HG03520 (cell line): ENCODE results near the gene PARVA.
"Not testable (repeated sequence)": the region's sequence is repeated elsewhere in the genome, so short reads cannot be mapped to it uniquely, and the experiment has no call there.

Experiments used
- ATAC-seq: cut with Tn5 transposase; IDR thresholded peaks from one replicate; pipeline ENCODE4 v1.9.1; 2021; ENCODE audit warnings: mild to moderate bottlenecking, moderate library complexity; ENCODE audit not compliant: unreplicated experiment

The PARVA gene

GRCh38 chr11:12496181-12497025 lies 119.0 kb downstream of the PARVA start:
- ATAC-seq, result no peak

DNA sequence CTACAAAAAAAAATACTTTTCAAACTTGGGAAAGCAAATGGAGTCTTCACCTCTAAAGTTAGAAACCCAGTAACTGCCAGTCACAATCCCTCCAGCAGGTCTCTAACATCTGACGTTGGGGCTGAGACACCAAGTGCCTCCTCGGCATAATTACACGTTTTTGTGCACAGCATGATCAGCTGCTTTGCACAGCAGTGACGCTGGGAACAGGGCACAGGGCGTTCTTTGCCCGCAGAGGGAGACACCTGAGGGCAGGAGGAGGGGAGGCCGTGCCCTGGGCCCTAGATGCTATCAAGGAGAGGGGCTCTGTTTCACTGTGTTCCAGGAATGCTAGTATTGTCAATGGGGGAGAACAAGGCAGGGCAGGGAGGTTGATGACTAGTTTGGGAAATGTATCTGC lies 120.1 kb downstream of the PARVA start:
- ATAC-seq, result no peak

GRCh38 chr11:12499071-12499470 lies 121.7 kb downstream of the PARVA start:
- ATAC-seq, result no peak

DNA sequence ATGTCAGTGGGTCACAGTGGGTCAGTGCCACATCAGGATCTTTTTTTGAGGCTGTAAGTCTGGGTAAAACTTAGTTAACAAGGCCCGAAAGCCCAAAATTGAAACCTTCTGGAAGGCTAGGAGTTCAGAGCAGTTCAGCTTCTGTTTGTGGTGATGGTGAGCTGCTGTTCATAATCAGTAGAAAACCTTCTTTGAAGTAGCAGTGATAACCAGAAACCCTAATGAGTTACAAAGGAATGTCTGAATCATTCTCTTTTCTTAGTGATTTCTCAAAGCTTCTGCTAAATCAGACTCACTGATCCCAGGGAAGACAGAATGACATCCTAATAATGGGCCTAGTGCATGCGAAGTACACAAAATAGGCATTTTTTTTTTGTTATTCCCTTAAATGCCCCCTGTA lies 124.7 kb downstream of the PARVA start:
- ATAC-seq, result no peak

DNA sequence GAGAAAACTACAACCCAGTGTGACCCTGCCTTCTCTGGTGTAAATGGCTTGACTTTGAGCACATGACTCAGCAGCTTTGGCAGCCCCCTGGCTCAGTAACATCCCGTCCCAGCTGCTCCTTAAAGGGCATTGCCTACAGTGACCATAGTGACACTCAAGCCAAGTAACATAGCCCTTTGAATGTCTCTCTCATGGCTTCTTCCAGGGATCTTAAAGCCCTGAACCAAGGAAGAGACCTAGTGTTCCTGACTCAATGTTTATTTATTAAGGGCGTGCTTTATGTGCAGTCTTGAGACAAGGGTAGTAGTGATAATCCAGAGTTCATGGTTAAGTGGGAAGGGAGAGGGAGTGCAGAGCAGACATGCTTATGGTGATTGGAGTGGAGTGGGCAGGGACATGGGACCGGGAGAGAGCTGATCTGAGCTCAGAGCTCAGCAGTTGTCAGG lies 125.7 kb downstream of the PARVA start:
- no peak for ATAC-seq

DNA sequence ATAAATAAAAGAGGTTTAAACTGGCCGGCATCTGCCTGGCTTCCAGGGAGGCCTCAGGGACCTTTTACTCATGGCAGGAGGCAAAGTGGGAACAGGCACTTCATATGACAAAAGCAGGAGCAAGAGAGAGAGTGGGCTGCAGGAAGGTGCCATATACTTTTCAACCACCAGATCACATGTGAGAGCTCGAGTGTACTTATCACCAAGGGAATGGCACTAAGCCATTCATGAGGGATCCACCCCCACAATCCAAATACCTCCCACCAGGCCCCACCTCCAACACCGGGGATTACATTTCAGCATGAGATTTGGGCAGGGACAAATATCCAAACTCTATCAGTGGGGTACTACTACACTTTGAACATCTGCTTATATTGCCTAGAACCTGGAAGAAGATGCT lies 126.5 kb downstream of the PARVA start:
- no peak for ATAC-seq

GRCh38 chr11:12505183-12505582 lies 127.8 kb downstream of the PARVA start:
- no peak for ATAC-seq

- no peak for ATAC-seq
Measured at GRCh38 chr11:12506404-12506921, 129.1 kb downstream of the PARVA start.

GRCh38 chr11:12507391-12507790 lies 130.0 kb downstream of the PARVA start:
- no peak for ATAC-seq

- no peak for ATAC-seq
Measured at GRCh38 chr11:12508151-12508751, 130.9 kb downstream of the PARVA start.

DNA sequence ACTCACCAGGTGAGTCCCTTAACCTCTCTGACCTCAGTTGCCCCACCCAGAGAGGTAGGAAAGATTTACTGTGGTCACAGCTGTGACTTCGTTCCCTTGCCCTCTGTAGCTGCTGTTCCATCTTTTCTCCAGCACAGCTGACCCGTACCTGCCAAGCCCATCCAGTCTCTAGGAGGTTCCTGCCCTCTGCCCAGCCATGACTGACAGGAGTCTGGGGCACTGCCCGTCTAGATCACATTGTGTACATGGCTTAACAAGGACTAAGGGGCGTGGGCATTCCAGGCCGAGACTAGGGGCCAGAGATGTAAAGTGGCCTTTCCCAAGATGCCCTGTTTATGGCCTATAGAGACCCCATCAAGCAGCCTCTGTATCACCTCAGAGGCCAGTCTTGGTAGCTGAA lies 132.0 kb downstream of the PARVA start:
- no peak for ATAC-seq

DNA sequence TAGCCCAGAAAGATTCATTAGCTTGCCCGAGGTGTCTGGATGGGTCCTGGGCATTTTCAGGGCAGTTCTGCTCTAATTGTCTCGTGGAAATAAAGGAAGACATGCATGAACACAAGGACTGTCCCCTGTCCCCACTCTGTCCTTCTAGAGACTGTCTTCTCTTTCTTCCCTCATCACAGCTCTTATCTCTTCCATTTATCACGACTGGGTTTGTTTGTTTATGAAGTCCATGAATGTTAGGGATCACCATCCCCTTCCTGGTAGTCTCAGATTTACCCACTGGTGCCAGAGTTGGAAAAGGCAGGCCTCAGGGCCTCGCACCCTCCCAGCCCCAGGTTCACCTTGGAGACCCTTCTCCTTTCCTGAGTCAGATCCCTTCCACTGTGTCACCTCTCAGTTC lies 134.8 kb downstream of the PARVA start:
- ATAC-seq, result no peak

DNA sequence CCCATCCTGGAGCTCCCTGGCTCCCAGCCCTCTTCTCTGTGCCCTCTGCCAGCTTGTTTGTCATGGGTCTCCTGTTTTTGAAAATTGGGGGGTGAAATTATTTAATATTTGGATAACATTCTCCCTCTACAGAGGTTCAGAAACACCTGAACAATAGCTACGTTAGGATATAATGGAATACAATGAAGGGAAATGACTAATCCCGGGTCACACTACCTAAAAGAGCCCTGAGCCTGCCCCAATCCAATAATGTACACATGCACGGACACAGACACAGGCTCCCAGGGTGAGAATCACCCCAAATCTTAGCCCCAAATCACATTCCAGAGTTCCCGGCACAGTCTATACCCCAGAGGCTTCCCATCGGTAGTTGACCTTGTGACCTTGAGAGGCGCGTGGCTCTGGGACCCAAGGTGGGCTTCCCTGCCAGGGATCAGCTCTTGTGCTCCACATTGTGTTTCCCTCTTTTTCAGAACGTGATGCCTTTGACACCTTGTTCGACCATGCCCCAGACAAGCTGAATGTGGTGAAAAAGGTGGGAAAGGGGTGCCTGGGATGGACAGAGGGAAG lies 135.5 kb downstream of the PARVA start:
- no peak for ATAC-seq

DNA sequence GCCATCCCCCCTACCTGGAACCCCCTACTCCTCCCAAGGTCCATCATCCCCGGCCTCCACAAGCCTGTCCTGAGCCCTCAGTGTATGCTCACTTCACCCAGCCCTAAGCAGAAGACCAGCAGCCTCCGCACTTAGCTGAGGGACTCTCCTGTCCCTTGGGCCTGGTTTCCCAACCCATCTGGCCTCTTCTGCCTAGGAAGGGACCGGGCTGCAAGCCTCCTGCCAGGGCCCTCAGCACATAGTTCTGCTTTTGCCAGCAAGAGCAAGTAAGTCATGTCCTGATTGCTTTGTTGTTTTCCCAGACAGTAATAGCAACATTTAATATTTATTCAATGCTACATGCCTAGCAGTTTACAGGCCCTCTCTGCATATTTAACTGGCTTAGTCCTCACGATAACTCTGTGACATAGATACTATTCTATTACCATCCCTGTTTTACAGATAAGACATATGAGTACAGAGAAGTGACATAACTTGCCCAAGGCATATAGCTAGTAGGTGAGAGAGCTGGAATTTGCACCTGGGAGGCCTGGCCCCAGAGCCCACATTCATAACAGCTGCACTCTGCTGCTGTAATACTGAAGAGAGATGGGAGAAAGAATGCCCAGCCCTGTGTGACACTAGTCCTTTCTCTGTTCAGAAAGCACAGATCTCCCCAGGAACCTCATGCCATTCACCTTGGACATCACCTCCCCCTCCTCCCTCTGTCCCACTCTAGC lies 139.2 kb downstream of the PARVA start:
- no peak for ATAC-seq

GRCh38 chr11:12517306-12517705 lies 139.9 kb downstream of the PARVA start:
- no peak for ATAC-seq

GRCh38 chr11:12517741-12518140 lies 140.4 kb downstream of the PARVA start:
- no peak for ATAC-seq

DNA sequence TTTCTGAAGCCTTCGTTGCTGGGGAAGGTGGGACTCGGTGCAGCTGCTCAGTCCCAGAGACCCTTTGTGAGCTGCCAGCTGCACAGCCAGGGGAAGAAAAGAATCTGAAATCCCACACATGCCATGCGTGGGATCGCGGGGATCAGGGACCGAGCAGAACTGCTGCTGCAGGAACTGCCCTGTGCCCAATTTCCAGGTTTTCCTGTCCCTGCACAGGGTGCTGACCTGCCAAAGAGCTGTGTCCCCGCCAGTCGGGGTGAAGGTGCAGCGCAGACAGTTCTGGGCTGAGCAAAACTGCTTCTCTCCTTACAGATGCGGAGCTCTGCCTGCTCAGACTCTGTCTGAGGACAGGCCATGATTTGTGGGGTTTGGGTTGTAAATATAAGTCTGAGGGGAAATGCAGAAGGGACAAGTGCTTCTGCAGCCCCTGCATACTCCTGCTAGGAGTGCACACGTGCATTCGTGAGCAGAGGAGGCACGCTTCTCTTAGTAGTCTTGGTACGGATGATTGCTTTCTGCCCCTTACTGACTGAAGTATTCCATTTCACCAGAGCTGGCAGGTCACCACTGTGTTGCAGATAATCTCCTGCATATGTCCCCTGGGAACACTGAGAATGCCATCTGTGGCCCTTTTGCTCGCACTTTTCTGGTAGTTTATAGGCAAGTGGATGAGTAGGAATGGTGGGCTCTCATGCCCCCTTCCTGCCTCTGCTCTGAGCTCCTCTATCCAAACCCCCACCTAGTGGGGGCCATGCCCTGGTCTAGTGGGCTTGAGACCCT lies 141.4 kb downstream of the PARVA start:
- ATAC-seq, result no peak

DNA sequence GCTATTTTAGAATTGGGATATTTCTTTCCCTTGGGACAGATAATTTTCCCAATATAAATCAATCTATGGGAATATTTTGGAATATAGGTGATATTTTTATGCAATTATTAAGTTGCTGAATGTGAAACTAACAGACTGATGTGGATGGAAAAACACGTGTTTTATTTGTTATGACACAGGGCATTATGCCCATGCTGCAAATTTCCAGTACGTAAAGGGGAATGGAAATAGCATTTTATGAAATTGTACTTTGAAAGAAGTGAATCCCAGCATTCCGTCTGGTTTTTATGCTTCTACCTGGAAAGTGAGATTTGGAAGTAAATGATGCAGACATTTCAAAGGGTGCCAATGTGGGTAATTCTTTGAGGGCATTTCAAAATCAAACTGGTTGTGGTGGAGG lies 142.7 kb downstream of the PARVA start:
- ATAC-seq, result no peak

DNA sequence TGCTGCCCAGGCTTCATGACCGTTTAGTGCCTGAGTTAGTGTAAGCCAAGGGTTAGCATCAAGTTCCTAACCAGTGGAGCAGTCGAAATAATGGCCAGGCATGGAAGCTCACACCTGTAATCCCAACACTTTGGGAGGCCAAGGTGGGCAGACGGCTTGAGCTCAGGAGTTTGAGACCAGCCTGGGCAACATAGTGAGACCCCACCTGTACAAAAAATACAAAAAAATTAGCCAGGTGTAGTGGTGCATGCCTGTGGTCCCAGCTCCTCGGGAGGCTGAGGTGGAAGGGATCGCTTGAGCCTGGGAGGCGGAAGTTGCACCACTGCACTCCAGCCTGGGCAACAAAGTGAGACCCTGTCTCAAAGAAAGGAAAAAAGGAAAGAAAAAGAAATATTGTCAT lies 143.2 kb downstream of the PARVA start:
- not testable (repeated sequence) for ATAC-seq

DNA sequence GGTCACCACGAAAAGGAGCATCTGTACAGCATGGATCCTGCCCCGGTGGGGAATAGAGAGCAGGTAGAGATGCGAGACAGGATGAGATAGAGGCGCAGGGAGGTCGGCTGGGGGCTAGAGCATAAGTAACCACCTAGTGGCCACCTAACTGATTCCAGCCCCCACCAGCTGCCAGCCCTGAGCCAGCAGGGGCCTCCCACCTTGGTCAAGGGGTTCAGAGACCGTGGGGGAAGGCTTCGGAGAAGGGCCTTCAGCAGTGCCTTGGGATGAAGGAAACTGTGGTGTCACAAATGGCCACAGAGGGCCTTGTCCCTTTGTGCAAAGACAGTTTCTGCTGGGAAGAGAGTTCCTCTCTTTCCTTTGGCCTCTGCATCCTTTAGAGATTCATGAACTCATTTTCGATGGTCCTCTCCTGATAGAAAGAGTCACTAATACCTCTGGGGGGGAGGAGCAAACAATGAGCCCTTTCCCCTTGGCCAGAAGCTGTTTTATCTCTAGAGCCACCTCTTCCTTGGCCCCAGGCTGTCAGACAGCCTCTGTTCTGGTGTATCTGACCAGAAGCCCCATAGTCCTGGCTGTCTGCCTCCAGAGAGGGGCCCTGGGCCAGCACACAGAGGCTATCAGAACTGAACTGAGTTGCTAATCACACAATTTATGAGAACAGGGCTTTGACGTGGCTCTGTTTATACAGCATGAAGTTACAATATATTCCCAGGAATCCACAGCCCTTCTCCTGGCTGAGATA lies 146.0 kb downstream of the PARVA start:
- ATAC-seq, result no peak
